Ishikawa (cell line): Measurements from ENCODE around the gene HAPLN2.
A peak's percentile ranks its signal among the peaks of the same experiment; 100 is the strongest.

ENCODE experiments used
- CEBPB ChIP-seq: IDR thresholded peaks from 2 replicates; pipeline ENCODE4 v1.6.1; 2012
- CREB1 ChIP-seq: IDR thresholded peaks from 2 replicates; pipeline ENCODE4 v1.6.1; 2012; ENCODE audit warnings: low read depth
- EGR1 ChIP-seq: IDR thresholded peaks from 2 replicates; pipeline ENCODE4 v1.6.1; 2012
- EP300 ChIP-seq: IDR thresholded peaks from 2 replicates; pipeline ENCODE4 v1.6.1; 2012; ENCODE audit warnings: borderline replicate concordance
- FOXM1 ChIP-seq: IDR thresholded peaks from 2 replicates; pipeline ENCODE4 v1.6.1; 2012; ENCODE audit warnings: low read depth, borderline replicate concordance
- MAX ChIP-seq: IDR thresholded peaks from 2 replicates; pipeline ENCODE4 v1.6.1; 2012
- NFIC ChIP-seq: IDR thresholded peaks from 2 replicates; pipeline ENCODE4 v1.6.1; 2012
- RAD21 ChIP-seq: IDR thresholded peaks from 2 replicates; pipeline ENCODE4 v1.6.1; 2012; ENCODE audit warnings: low read depth
- TAF1 ChIP-seq: IDR thresholded peaks from 2 replicates; pipeline ENCODE4 v1.6.1; 2012; ENCODE audit warnings: low read depth, mild to moderate bottlenecking
- TCF12 ChIP-seq: IDR thresholded peaks from 2 replicates; pipeline ENCODE4 v1.6.1; 2012; ENCODE audit warnings: low read depth
- TEAD4 ChIP-seq: IDR thresholded peaks from 2 replicates; pipeline ENCODE4 v1.6.1; 2012
- USF1 ChIP-seq: IDR thresholded peaks from 2 replicates; pipeline ENCODE4 v1.6.1; 2012
- YY1 ChIP-seq: IDR thresholded peaks from 2 replicates; pipeline ENCODE4 v1.6.1; 2012; ENCODE audit warnings: low read depth
- ZBTB7A ChIP-seq: IDR thresholded peaks from 2 replicates; pipeline ENCODE4 v1.6.1; 2012; ENCODE audit warnings: low read depth
- TF ChIP-seq, protein P1 (sequence below): IDR thresholded peaks from 2 replicates; pipeline ENCODE4 v1.6.1; 2012; ENCODE audit warnings: low read depth, mild to moderate bottlenecking

Gene HAPLN2

DNA sequence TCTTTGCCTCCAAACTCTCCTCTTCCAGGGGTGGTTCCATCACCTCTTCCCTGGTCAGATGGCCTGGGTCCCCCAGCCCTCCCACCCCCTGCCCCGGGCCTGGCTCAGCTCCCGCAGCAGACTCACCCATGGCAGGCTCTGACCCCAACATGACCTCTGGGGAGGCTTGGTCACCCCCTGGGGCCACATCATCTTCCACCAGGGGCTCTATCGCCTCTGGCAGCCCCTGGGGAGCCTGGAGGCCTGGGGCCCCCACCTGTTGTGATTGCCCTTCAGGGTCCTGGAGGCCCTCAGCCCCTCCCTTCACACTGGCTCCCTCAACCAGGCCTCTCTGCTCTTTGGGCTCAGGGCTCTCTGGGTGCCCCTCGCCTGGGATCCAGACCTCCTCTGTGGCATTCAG, 51.6 kb downstream of the HAPLN2 start:
- TF ChIP-seq MAX (no peak), YY1 (no peak), USF1 (no peak), TEAD4 (no peak), NFIC (no peak), TCF12 (no peak), EP300 (no peak), CEBPB (no peak), ZBTB7A (no peak), TAF1 (no peak), EGR1 (no peak), FOXM1 (no peak)
- TF ChIP-seq, protein P1, sequence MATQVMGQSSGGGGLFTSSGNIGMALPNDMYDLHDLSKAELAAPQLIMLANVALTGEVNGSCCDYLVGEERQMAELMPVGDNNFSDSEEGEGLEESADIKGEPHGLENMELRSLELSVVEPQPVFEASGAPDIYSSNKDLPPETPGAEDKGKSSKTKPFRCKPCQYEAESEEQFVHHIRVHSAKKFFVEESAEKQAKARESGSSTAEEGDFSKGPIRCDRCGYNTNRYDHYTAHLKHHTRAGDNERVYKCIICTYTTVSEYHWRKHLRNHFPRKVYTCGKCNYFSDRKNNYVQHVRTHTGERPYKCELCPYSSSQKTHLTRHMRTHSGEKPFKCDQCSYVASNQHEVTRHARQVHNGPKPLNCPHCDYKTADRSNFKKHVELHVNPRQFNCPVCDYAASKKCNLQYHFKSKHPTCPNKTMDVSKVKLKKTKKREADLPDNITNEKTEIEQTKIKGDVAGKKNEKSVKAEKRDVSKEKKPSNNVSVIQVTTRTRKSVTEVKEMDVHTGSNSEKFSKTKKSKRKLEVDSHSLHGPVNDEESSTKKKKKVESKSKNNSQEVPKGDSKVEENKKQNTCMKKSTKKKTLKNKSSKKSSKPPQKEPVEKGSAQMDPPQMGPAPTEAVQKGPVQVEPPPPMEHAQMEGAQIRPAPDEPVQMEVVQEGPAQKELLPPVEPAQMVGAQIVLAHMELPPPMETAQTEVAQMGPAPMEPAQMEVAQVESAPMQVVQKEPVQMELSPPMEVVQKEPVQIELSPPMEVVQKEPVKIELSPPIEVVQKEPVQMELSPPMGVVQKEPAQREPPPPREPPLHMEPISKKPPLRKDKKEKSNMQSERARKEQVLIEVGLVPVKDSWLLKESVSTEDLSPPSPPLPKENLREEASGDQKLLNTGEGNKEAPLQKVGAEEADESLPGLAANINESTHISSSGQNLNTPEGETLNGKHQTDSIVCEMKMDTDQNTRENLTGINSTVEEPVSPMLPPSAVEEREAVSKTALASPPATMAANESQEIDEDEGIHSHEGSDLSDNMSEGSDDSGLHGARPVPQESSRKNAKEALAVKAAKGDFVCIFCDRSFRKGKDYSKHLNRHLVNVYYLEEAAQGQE = no peak

DNA sequence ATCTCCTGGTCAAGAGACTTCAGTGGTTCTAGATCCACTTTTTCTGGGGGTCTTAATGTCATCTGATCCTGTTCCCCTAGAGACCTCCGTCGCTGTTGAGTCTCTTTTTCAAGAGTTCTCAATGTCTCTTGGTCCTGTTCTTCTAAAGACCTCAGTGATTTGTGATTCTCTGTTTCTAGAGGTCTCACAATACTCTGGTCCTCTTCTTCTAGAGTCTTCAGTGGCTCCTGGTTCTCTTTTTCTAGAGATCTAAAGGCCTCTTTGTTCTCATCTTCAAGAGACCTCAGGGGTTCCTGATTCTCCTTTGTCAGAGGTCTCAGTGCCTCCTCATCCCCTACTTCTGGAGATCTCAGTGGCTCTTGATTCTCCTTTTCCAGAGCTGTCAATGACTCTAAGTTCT, 52.6 kb downstream of the HAPLN2 start:
- TF ChIP-seq FOXM1 = no peak
- no peak for TF ChIP-seq NFIC
- TF ChIP-seq TAF1 = no peak
- TF ChIP-seq TCF12 = no peak
- no peak for TF ChIP-seq RAD21
- no peak for TF ChIP-seq EGR1
- no peak for TF ChIP-seq MAX
- TF ChIP-seq YY1 = no peak
- no peak for TF ChIP-seq ZBTB7A
- no peak for TF ChIP-seq CREB1
- TF ChIP-seq USF1 = no peak
- TF ChIP-seq EP300 = no peak
- TF ChIP-seq TEAD4 = no peak
- TF ChIP-seq CEBPB = no peak
- TF ChIP-seq, protein P1 = no peak

DNA sequence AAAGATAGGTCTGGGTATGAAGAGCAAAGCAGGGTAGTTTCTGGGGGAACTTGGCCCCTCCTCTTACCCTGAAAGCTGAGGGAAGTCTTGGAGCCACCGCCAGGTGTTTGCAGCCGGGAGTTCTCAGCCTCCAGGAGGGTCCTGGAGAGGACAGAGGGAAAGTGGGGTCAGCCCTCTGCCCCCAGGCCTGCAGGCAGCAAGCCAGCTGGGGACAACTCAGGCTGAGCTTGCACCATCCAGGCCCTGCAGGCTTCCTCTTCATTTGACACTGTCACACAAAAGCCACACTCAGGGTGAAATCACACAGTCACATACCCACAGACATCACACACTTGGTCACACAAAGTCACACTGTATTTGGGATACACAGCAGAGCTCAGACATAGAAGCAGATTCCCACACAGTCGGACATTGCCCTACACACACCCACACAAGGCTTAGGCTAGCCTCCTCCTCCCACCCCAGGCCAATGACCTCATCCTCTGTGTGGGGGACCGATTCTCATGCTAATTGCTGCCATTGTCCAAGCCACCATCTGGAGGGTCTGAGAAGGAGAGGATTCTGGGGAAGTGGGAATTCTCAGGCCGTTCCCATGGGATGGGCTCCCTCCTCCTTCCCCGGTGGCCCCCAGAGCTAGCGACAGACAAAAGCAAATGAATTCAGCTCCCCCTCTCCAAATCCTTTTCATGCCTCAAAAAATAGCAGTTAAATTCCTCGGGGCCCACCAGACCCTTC, 54.3 kb downstream of the HAPLN2 start:
- no peak for TF ChIP-seq EP300
- no peak for TF ChIP-seq RAD21
- 0 out of 2 replicates have a peak, but pooled peaks have one; percentile 33 for TF ChIP-seq EGR1
- TF ChIP-seq TEAD4 = no peak
- TF ChIP-seq MAX = no peak
- no peak for TF ChIP-seq CREB1
